ENCODE data around the gene GGT7.

The GGT7 gene

DNA sequence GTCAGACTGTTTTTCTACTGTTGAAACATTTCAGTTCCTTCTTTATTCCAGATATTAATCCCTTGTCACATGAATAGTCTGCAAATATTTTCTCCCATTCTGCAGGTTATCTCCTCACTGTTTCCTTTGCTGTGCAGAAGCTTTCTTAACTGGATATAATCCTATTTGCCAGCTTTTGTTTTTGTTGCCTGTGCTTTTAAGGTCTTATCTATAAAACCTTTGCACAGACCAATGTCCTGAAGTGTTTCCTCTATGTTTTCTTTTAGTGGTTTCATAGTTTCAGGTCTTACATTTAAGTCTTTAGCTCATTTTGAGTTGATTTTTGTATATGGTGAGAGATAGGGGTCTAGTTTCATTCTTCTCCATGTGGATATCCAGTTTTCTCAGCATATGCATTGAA lies 66.4 kb downstream of the GGT7 start:
- TF ChIP-seq EZH2phosphoT487 (IDR thresholded peaks at IDR 0.05; ENCODE audit: low read length) (no peak), EZH2 (optimal IDR thresholded peaks at IDR 0.05; ENCODE audit: low read depth, low read length) (no peak)
- TF ChIP-seq, protein P1, sequence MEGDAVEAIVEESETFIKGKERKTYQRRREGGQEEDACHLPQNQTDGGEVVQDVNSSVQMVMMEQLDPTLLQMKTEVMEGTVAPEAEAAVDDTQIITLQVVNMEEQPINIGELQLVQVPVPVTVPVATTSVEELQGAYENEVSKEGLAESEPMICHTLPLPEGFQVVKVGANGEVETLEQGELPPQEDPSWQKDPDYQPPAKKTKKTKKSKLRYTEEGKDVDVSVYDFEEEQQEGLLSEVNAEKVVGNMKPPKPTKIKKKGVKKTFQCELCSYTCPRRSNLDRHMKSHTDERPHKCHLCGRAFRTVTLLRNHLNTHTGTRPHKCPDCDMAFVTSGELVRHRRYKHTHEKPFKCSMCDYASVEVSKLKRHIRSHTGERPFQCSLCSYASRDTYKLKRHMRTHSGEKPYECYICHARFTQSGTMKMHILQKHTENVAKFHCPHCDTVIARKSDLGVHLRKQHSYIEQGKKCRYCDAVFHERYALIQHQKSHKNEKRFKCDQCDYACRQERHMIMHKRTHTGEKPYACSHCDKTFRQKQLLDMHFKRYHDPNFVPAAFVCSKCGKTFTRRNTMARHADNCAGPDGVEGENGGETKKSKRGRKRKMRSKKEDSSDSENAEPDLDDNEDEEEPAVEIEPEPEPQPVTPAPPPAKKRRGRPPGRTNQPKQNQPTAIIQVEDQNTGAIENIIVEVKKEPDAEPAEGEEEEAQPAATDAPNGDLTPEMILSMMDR (IDR thresholded peaks at IDR 0.05; ENCODE audit: low read length): no peak
- H3K36me3 ChIP-seq (replicated peaks; ENCODE audit: insufficient read depth, low read length): no peaks in the 10 kb centered on the region
- no peak overlapping the region for H3K9ac ChIP-seq (ENCODE audit: low read length)
- no peaks in the 10 kb centered on the region for H3K9me2 ChIP-seq (replicated peaks; ENCODE audit: insufficient read depth, low read length)
- DNase-seq: no peak
- no peaks in the 10 kb centered on the region for H4K20me1 ChIP-seq (ENCODE audit: insufficient read depth, low read length)
- H3K9me3 ChIP-seq (replicated peaks; ENCODE audit: insufficient read depth, low read length): no peaks in the 10 kb centered on the region
- peaks cover 64% of the 10 kb centered on the region for H3K79me2 ChIP-seq (ENCODE audit: low read length)
- no peaks in the 10 kb centered on the region for H3F3A ChIP-seq (ENCODE audit: insufficient read depth, low read length)
- no peak overlapping the region for H3K4me3 ChIP-seq (ENCODE audit: low read length)
- no peak overlapping the region for H3K27ac ChIP-seq (ENCODE audit: low read length)
- no peak overlapping the region for H2AFZ ChIP-seq (ENCODE audit: low read length)
- H3K4me1 ChIP-seq (ENCODE audit: low read length): peaks cover 6% of the 10 kb centered on the region; the same call in 1 of the 2 replicates
- no peak overlapping the region for H3K4me2 ChIP-seq (ENCODE audit: low read depth, low read length)
- no peaks in the 10 kb centered on the region for H3K27me3 ChIP-seq (replicated peaks; ENCODE audit: insufficient read depth, low read length)

DNA sequence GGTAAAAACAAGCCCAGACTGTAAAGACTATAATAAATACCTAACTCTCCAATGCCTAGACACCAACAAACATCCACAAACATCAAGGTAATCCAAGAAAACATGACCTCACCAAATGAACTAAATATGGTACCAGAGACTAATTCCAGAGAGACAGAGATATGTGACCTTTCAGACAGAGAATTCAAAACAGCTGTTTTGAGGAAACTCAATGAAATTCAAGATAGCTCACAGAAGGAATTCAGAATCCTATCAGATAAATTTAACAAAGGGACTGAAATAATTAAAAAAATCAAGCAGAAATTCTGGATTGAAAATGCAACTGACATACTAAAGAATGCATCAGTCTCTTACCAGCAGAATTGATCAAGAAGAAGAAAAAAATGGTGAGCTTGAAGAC lies 73.8 kb downstream of the GGT7 start:
- H3K27ac ChIP-seq (ENCODE audit: low read length): no peak overlapping the region
- H3K4me2 ChIP-seq (ENCODE audit: low read depth, low read length): no peak overlapping the region
- H2AFZ ChIP-seq (ENCODE audit: low read length): no peak overlapping the region
- no peaks in the 10 kb centered on the region for H3K9me2 ChIP-seq (replicated peaks; ENCODE audit: insufficient read depth, low read length)
- peaks cover 9% of the 10 kb centered on the region; the same call in 1 of the 2 replicates for H3K4me1 ChIP-seq (ENCODE audit: low read length)
- H3K4me3 ChIP-seq (ENCODE audit: low read length): no peak overlapping the region
- no peak overlapping the region for H3K9ac ChIP-seq (ENCODE audit: low read length)
- peaks cover 90% of the 10 kb centered on the region for H3K79me2 ChIP-seq (ENCODE audit: low read length)
- no peaks in the 10 kb centered on the region for H3K9me3 ChIP-seq (replicated peaks; ENCODE audit: insufficient read depth, low read length)
- no peaks in the 10 kb centered on the region for H3K27me3 ChIP-seq (replicated peaks; ENCODE audit: insufficient read depth, low read length)
- H3F3A ChIP-seq (ENCODE audit: insufficient read depth, low read length): no peaks in the 10 kb centered on the region
- H4K20me1 ChIP-seq (ENCODE audit: insufficient read depth, low read length): no peaks in the 10 kb centered on the region
- no peak for DNase-seq
- TF ChIP-seq EZH2 (optimal IDR thresholded peaks at IDR 0.05; ENCODE audit: low read depth, low read length) (no peak), EZH2phosphoT487 (IDR thresholded peaks at IDR 0.05; ENCODE audit: low read length) (no peak)
- TF ChIP-seq, protein P1 (IDR thresholded peaks at IDR 0.05; ENCODE audit: low read length): no peak
- H3K36me3 ChIP-seq (replicated peaks; ENCODE audit: insufficient read depth, low read length): no peaks in the 10 kb centered on the region

DNA sequence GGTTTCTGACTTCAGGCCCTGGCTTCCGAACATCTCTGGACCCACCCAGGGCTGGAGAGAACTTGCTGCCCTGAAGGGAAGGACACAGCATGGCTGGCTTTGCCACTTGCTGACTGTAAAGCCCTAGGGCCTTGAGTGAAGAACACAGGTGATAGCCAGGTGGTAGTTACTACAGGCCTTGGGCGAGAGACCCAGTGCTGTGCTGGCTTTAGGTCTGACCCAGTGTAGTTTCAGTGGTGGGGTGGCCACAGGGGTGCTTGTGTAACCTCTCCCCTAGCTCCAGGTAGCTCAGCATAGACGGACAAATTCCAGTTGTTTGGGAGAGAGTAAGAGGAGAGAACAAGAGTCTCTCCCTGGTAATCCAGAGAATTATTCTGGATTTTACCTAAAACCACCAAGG lies 74.3 kb downstream of the GGT7 start:
- no peak for DNase-seq
- no peaks in the 10 kb centered on the region for H3K9me2 ChIP-seq (replicated peaks; ENCODE audit: insufficient read depth, low read length)
- no peak overlapping the region for H3K9ac ChIP-seq (ENCODE audit: low read length)
- H4K20me1 ChIP-seq (ENCODE audit: insufficient read depth, low read length): no peaks in the 10 kb centered on the region
- no peak overlapping the region for H3K4me2 ChIP-seq (ENCODE audit: low read depth, low read length)
- no peaks in the 10 kb centered on the region for H3K27me3 ChIP-seq (replicated peaks; ENCODE audit: insufficient read depth, low read length)
- no peak for TF ChIP-seq EZH2 (optimal IDR thresholded peaks at IDR 0.05; ENCODE audit: low read depth, low read length)
- TF ChIP-seq, protein P1 (IDR thresholded peaks at IDR 0.05; ENCODE audit: low read length): no peak
- no peak for TF ChIP-seq EZH2phosphoT487 (IDR thresholded peaks at IDR 0.05; ENCODE audit: low read length)
- H3K4me3 ChIP-seq (ENCODE audit: low read length): no peak overlapping the region
- no peaks in the 10 kb centered on the region for H3F3A ChIP-seq (ENCODE audit: insufficient read depth, low read length)
- H3K4me1 ChIP-seq (ENCODE audit: low read length): peaks cover 9% of the 10 kb centered on the region; the same call in 1 of the 2 replicates
- H2AFZ ChIP-seq (ENCODE audit: low read length): no peak overlapping the region
- no peaks in the 10 kb centered on the region for H3K9me3 ChIP-seq (replicated peaks; ENCODE audit: insufficient read depth, low read length)
- H3K36me3 ChIP-seq (replicated peaks; ENCODE audit: insufficient read depth, low read length): no peaks in the 10 kb centered on the region
- no peak overlapping the region for H3K27ac ChIP-seq (ENCODE audit: low read length)
- H3K79me2 ChIP-seq (ENCODE audit: low read length): peaks cover 91% of the 10 kb centered on the region
